Glutamatergic neuron (in vitro differentiated cells): ENCODE measurements around the gene JUNB. TPM values are rescaled to one million over a fixed set of nuclear protein-coding genes. Genes with fewer than 3 reads are reported as not detected.

Experiments used
- DNase-seq: peaks from one replicate; pipeline ENCODE4 v3.0.0; 2022
- H3K27ac Mint-ChIP-seq: one replicate; pipeline ENCODE4 v1.8.0; 2020; ENCODE audit warnings: mild to moderate bottlenecking, mixed read lengths, inconsistent platforms; ENCODE audit not compliant: unreplicated experiment
- H3K27me3 Mint-ChIP-seq: one replicate; pipeline ENCODE4 v1.8.0; 2020; ENCODE audit warnings: mild to moderate bottlenecking, moderate library complexity, mixed read lengths, inconsistent platforms; ENCODE audit not compliant: unreplicated experiment
- H3K36me3 Mint-ChIP-seq: one replicate; pipeline ENCODE4 v1.8.0; 2020; ENCODE audit warnings: mild to moderate bottlenecking, mixed read lengths, inconsistent platforms; ENCODE audit not compliant: unreplicated experiment
- H3K4me1 Mint-ChIP-seq: one replicate; pipeline ENCODE4 v1.8.0; 2020; ENCODE audit warnings: mild to moderate bottlenecking, low read depth, mixed read lengths, inconsistent platforms; ENCODE audit not compliant: unreplicated experiment
- H3K4me3 Mint-ChIP-seq: one replicate; pipeline ENCODE4 v1.8.0; 2020; ENCODE audit warnings: mild to moderate bottlenecking, mixed read lengths, inconsistent platforms; ENCODE audit not compliant: unreplicated experiment
- H3K9me3 Mint-ChIP-seq: one replicate; pipeline ENCODE4 v1.8.0; 2020; ENCODE audit warnings: mild to moderate bottlenecking, moderate library complexity, mixed read lengths, inconsistent platforms; ENCODE audit not compliant: unreplicated experiment
- CTCF ChIP-seq: fragments of 200-600 bp; sonication (generic); IDR thresholded peaks from one replicate; pipeline ENCODE4 v1.5.0; 2021; ENCODE audit not compliant: partially characterized antibody, unreplicated experiment
- total RNA-seq: library from RNA; stranded (reverse); fragmentation: NEBNext Ultra II Directional; extraction: Animal tissue kit (Norgen Biotek cat#: 25700); gene quantifications from one replicate; pipeline ENCODE4 v1.2.1, GENCODE V29; 2021; ENCODE audit not compliant: unreplicated experiment

JUNB gene
- total RNA-seq, 1 donor from 2014 or later = 24.9 TPM

DNA sequence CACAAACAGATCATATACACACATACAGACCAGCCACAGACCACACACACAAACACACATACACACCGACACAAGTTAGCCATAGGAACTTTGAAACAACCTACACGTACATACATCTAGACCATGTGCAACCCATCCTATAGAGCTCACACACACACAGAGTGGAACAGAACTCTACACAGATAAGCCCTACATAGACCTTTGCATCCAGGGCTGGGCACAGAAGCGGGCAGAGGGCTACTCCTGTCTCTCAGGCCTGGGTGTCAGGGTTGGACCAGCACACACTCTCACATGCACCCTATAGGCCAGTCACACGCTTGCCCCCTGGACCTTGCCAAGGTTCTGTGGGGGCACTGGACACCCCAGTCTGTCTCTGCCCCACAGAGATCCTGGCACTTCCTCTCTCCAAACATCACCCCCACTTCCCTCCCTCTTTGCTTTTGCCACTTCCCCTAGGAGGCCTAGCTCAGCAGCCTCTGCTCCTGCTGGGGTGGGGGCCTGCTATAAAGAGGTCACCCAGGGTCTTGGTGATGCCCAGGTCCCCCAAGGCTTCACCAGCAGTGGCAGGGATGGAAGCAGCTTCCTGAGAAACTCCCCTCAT lies 5.8 kb upstream of the JUNB start:
- H3K9me3 Mint-ChIP-seq = peaks cover 4% of the 10 kb centered on the region
- H3K27ac Mint-ChIP-seq = no peak overlapping the region
- no peak for TF ChIP-seq CTCF
- no peaks in the 10 kb centered on the region for H3K36me3 Mint-ChIP-seq
- H3K4me1 Mint-ChIP-seq = peaks cover 14% of the 10 kb centered on the region
- no peak overlapping the region for H3K4me3 Mint-ChIP-seq
- H3K27me3 Mint-ChIP-seq = peaks cover 6% of the 10 kb centered on the region
- no peak for DNase-seq

DNA sequence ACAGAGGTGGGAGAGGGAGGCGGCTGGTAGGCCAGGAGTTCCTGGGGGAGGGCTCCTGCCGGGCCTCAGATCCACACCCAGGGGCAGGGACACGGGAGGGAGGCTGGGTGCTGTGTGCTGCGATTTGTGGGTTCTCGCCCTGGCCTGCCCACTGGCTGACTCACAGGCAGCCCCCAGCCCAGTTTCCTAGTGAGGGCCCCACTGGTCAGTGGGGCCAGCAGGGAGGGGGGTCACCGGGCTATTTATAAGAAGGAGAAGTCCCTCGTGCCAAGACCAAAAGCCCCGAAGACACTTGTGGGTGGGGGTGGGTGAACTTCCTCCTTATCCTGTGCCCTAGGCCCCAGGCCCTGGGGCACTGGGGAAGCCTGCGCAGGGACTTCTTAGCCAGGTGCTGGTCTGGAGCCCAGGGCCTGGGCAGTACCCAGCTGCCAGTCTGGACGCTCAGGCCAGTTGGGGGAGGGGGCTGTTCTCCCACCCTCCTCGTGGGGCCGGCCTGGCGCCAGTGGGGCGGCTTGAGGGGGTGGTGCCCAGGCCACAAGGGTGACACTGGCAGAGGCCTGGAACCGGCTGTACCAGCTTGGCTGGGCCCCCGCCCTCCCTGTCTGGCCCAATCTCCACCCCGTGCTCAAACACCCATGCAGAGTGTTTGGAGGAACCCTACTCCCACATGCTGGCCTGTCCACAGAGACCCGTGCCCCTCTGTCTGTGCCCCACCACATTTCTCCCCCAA lies 5.0 kb upstream of the JUNB start:
- no peak for TF ChIP-seq CTCF
- DNase-seq = no peak
- Mint-ChIP-seq H3K4me3 (no peak overlapping the region), H3K27me3 (peaks cover 10% of the 10 kb centered on the region), H3K36me3 (no peaks in the 10 kb centered on the region), H3K9me3 (peaks cover 10% of the 10 kb centered on the region), H3K27ac (no peak overlapping the region), H3K4me1 (peaks cover 19% of the 10 kb centered on the region)

GRCh38 chr19:12786952-12787351 lies 4.3 kb upstream of the JUNB start:
- Mint-ChIP-seq H3K9me3 (peaks cover 10% of the 10 kb centered on the region), H3K27me3 (peaks cover 10% of the 10 kb centered on the region), H3K4me1 (peaks cover 19% of the 10 kb centered on the region), H3K4me3 (no peak overlapping the region), H3K27ac (no peak overlapping the region), H3K36me3 (no peaks in the 10 kb centered on the region)
- no peak for DNase-seq
- TF ChIP-seq CTCF = no peak

GRCh38 chr19:12787458-12787857 lies 3.8 kb upstream of the JUNB start:
- Mint-ChIP-seq H3K27ac (no peak overlapping the region), H3K4me1 (peaks cover 17% of the 10 kb centered on the region), H3K36me3 (no peaks in the 10 kb centered on the region), H3K27me3 (peaks cover 9% of the 10 kb centered on the region), H3K9me3 (peaks cover 10% of the 10 kb centered on the region), H3K4me3 (no peak overlapping the region)
- TF ChIP-seq CTCF = no peak
- no peak for DNase-seq

- Mint-ChIP-seq H3K9me3 (peaks cover 14% of the 10 kb centered on the region), H3K27me3 (peaks cover 9% of the 10 kb centered on the region), H3K36me3 (no peaks in the 10 kb centered on the region), H3K4me3 (peak overlapping the region; percentile 57), H3K4me1 (peaks cover 17% of the 10 kb centered on the region), H3K27ac (peak overlapping the region; percentile 82)
- DNase-seq = no peak
- no peak for TF ChIP-seq CTCF
These were observed 3.1 kb upstream of the JUNB start for GRCh38 chr19:12788042-12788681.
